GM19468 (cell line): ENCODE data around the gene HBM.
"Not testable (repeated sequence)": the region's sequence is repeated elsewhere in the genome, so short reads cannot be mapped to it uniquely, and the experiment has no call there.

ENCODE experiments used
- ATAC-seq: cut with Tn5 transposase; IDR thresholded peaks from one replicate; pipeline ENCODE4 v1.9.1; 2021; ENCODE audit warnings: mild to moderate bottlenecking, moderate library complexity, moderate number of reproducible peaks; ENCODE audit not compliant: unreplicated experiment; ENCODE audit errors: extremely low read depth

Gene HBM

GRCh38 chr16:143456-143855 lies 22.3 kb upstream of the HBM start:
- ATAC-seq: no peak

DNA sequence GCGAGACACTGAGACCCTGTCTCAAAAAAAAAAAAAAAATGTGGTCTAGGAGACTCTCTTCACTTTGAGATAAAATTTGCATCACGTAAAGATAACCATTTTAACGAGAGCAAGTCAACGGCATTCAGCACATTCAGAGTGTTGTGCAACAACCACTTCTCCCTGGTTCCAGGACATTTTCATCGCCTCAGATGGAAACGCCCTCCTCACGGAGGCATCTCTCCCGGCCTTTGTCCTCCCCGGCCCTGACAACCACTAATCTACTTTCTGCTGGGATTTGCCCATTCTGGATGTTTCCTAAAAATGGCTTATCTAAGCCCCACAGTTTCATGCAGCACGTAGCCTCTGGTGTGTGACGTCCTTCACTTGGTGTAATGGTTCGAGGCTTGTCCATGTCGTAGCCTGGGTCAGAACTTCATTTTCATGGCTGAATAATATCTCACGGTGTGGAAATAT lies 21.0 kb upstream of the HBM start:
- ATAC-seq: no peak

- no peak for ATAC-seq
Measured at GRCh38 chr16:146646-147045, 19.1 kb upstream of the HBM start.

- no peak for ATAC-seq
Measured at GRCh38 chr16:149024-149660, 16.6 kb upstream of the HBM start.

GRCh38 chr16:152141-153128 lies 13.3 kb upstream of the HBM start, which contains the start of gene HBZ:
Gene HBZ (plus strand): TSS chr16:152644. CDS start chr16:152910, 266 bp downstream.
- no peak for ATAC-seq

GRCh38 chr16:153129-153521 lies 12.7 kb upstream of the HBM start:
- ATAC-seq: not testable (repeated sequence)

DNA sequence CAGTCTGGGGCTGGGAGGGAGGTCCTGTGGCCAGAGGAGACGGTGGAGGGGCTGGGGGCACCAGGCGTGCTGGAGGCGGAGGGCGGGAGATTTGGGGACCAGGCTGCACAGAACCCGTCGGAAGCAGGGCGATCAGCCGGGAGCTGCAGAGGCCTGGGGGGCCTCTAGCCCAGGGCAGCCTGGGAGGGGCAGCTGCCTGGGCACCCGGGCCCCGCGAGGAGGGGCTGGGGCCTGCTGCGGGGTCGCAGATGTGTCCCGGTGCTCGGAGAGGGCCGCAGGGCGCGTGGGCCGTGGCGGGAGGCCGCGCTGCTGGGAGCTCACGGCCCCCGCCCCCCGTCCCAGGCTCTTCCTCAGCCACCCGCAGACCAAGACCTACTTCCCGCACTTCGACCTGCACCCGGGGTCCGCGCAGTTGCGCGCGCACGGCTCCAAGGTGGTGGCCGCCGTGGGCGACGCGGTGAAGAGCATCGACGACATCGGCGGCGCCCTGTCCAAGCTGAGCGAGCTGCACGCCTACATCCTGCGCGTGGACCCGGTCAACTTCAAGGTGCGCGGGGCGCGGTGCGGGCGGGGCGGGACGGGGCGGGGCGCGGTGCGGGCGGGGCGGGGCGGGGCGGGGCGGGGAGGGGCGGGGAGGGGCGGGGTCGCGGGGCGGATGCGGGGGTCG lies 12.1 kb upstream of the HBM start:
- not testable (repeated sequence) for ATAC-seq

DNA sequence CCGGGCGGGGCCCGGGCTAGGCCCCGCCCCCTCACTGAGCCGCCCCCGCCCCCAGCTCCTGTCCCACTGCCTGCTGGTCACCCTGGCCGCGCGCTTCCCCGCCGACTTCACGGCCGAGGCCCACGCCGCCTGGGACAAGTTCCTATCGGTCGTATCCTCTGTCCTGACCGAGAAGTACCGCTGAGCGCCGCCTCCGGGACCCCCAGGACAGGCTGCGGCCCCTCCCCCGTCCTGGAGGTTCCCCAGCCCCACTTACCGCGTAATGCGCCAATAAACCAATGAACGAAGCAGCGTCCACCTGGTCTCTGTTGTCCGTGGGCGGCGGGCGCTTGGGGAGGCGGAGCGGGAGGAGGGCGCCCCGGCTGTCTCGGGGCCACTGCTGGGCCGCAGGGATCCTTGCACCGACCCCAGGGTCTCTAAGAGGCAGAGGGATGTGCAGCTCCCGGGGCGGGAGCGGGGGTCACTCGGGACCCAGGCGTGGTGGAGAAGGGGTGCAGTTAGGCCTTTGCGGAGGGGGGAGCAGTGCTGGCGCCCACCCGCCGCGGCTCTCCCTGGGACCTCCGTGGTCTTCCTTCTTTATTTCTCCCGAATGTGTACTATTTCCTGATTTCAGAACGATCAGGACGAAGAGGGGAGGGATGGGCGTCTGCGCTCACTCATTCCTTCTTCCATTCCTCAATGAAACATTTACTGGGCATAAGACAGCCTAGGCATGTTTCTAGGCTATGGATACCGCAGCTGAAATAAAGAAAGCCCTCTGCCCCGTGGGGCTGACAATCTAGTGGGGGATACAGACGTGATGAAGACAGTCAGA lies 11.4 kb upstream of the HBM start:
- ATAC-seq: no peak

- ATAC-seq: no peak
Measured at GRCh38 chr16:155031-155398, 10.8 kb upstream of the HBM start.

DNA sequence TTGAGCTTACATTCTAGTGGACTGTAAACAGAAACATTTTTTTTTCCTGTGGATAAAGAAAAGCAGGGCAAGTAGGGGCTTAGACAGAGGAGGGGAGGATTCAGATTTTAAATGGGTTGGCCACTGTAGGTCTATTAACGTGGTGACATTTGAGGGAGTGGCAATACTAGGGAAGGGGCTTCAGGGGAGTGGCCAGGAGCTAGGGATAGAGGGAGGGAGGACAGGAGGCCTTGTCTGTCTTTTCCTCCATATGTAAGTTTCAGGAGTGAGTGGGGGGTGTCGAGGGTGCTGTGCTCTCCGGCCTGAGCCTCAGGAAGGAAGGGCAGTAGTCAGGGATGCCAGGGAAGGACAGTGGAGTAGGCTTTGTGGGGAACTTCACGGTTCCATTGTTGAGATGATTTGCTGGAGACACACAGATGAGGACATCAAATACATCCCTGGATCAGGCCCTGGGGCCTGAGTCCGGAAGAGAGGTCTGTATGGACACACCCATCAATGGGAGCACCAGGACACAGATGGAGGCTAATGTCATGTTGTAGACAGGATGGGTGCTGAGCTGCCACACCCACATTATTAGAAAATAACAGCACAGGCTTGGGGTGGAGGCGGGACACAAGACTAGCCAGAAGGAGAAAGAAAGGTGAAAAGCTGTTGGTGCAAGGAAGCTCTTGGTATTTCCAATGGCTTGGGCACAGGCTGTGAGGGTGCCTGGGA lies 6.5 kb upstream of the HBM start:
- ATAC-seq: no peak

DNA sequence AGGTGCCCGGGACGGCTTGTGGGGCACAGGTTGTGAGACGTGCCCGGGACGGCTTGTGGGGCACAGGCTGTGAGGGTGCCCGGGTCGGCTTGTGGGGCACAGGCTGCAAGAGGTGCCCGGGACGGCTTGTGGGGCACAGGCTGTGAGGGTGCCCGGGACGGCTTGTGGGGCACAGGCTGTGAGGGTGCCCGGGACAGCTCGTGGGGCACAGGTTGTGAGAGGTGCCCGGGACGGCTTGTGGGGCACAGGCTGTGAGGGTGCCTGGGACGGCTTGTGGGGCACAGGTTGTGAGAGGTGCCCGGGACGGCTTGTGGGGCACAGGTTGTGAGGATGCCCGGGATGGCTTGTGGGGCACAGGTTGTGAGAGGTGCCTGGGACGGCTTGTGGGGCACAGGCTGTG lies 5.5 kb upstream of the HBM start:
- ATAC-seq: not testable (repeated sequence)

- ATAC-seq: no peak
Measured at GRCh38 chr16:160691-161190, 5.0 kb upstream of the HBM start.

DNA sequence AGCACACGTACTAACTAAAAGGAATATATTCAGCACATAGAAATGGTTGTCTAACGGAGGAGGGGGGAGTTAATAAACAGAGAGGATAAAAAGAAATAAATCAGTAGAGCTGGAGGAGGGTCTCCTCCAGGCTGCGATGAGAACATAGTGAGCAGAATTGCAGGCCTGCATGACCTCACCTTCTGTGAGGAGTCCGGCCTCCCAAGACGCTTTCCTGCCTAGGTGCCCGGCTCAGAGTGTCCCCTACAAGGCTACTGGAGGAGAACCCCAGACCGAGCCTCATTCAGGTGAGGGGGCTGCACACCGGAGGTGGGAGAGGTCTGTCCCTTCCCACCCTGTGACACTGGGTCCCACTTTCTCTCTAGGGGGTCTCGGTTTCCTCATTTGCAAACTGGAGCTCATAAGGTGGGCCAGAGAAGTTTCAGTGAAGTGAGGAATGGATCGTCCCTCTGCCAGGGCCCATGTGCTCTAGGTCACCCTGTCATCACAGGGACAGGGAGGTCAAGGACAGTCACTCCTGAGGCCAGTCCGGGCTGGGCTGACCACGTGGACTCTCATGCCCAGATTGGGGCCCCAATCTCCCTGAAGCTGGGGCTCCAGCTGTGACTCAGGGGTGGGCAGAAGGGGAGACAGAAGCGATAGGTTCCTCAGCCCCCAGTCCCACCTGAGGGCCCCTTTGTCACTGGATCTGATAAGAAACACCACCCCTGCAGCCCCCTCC lies 3.3 kb upstream of the HBM start:
- ATAC-seq: no peak

GRCh38 chr16:163139-163538 lies 2.6 kb upstream of the HBM start:
- not testable (repeated sequence) for ATAC-seq

DNA sequence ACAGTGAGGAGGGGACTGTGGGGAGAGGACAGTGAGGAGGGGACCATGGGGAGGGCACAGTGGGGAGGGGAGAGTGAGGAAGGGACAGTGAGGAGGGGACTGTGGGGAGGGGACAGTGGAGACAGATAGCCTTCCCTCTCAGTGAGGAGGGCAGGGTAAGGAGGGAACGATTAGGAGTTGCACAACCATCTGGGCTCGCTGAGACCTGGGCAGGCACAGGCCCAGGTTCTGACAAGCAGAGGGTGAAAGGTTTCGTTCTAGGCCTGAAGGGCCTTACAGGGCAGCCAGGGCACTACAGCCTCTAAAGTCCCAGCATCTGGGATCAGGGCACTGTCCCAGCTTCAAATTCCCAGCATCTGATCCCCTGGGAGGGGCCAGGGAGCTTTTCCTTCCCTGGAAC lies 2.1 kb upstream of the HBM start:
- ATAC-seq: not testable (repeated sequence)

- ATAC-seq: not testable (repeated sequence)
Measured at GRCh38 chr16:164134-164823, 1.5 kb upstream of the HBM start.

DNA sequence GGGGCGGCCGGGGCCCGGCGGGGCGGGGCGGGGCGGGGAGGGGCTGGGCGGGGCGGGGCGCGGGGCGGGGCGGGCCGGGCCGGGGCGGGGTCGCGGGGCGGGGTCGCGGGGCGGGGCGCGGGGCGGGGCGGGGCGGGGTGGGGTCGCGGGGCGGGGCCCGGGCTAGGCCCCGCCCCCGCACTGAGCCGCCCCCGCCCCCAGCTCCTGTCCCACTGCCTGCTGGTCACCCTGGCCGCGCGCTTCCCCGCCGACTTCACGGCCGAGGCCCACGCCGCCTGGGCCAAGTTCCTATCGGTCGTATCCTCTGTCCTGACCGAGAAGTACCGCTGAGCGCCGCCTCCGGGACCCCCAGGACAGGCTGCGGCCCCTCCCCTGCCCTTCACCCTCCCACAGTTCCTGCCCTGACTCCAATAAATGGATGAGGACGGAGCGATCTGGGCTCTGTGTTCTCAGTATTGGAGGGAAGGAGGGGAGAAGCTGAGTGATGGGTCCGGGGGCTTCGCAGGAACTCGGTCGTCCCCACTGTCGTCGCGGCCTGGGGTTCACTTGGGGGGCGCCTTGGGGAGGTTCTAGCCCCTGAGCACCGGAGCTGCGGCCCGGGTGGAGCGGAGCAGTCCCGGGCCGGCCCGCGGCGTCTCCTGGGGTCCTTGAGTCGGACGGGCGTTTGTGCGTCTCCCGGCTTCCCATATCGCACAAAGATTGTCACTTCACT lies 795 bp upstream of the HBM start:
- no peak for ATAC-seq
